HG02981 (cell line): Measurements from ENCODE around the gene ST6GAL1.
"Not testable (repeated sequence)": the region's sequence is repeated elsewhere in the genome, so short reads cannot be mapped to it uniquely, and the experiment has no call there.

ENCODE experiments used
- ATAC-seq: cut with Tn5 transposase; IDR thresholded peaks from one replicate; pipeline ENCODE4 v1.9.1; 2021; ENCODE audit warnings: mild to moderate bottlenecking, moderate library complexity; ENCODE audit not compliant: unreplicated experiment

Gene ST6GAL1

GRCh38 chr3:186966406-186966805 is 36.1 kb downstream of the ST6GAL1 start:
- no peak for ATAC-seq

GRCh38 chr3:186967236-186967635 is 36.9 kb downstream of the ST6GAL1 start:
- ATAC-seq, result not testable (repeated sequence)

GRCh38 chr3:186967686-186968085 is 37.4 kb downstream of the ST6GAL1 start:
- ATAC-seq, result no peak

GRCh38 chr3:186969607-186970006 is 39.3 kb downstream of the ST6GAL1 start:
- ATAC-seq, result no peak

GRCh38 chr3:186971106-186971505 is 40.8 kb downstream of the ST6GAL1 start:
- not testable (repeated sequence) for ATAC-seq

GRCh38 chr3:186971578-186971977 is 41.3 kb downstream of the ST6GAL1 start:
- ATAC-seq, result no peak

GRCh38 chr3:186973702-186974101 is 43.4 kb downstream of the ST6GAL1 start:
- no peak for ATAC-seq

DNA sequence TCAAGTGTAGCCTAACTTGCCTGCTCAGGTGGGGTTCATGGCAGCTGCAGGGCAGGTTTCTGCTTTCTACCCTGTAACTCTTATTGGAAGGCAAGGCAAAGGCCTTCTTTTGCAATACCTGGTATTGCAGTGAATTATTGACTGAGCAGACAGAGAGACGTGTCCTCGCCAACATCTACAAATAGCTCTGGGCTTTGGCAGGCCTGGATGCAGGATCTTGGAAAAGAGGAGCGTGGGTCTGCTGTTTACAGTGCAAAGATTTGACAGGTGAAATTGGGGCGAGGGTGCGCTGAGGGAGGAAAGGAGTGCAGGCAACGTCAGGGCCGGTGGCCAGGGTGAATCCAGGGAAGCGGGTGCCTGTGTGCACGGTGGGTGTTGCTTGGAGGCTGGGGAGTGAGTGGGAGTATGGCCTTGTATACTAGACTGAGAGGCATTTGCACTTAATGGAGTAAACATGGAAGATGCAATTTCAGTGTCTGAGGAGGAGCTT is 44.5 kb downstream of the ST6GAL1 start:
- no peak for ATAC-seq

DNA sequence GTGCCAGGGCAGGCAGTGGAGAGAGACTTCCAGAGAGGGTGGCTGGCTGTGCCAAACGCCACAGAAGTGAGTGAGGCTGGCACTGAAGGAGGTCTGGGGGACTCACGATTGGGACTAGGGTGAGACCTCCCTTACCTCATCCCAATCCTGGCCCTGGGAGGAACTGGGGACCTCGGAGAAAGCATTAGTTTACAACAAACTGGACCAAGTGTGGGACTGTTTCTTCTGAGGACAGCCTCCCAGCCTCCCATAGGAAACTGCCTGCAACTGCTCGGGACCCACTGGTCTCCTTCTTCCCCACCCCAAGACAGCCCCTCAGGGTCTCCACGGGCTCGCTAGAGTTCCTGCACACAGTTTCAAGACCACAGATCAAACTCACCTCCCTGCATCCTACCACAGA is 45.4 kb downstream of the ST6GAL1 start:
- no peak for ATAC-seq

DNA sequence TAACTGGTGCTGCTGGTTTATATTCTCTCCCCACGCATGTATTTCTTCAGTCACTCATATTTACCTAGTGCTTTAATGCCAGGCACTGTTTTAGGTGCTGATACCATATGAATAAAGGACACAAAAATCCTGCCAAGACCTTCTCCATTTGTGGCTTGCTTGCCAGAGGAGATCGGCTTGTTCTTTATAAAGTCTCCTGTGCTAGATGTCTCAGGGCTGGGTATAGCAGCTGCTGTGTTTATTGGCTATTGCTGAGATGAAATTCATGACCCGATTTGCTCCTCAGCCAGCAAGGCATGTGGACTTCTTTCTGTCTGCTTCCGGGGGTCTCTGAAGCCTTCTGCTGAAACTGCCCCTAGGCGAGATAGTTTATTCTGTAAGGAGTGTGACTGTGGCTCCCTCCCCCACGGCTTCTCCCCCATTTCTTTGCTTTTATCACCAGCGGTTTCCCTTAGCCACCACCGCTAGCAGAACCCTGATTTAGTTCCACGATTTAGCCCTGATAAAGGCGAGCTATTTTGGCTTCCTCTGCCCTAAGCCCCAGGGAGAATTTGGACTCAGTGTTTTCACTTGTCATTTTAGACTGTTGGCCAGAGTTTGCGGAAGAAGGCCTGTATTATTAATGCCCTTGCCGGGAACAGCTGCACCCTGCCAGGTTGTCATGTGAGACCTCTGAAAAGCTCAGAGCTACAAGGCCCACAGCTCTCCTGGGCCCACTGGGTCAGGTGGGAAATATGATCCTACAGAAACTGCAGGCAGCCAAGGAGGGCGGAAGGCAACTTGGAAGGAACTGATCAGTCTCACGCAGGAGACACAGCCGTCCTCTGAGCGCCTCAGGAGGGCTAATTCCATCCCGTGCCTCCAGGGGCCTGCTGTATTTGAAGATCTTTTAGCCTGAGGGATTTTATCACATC is 46.8 kb downstream of the ST6GAL1 start:
- no peak for ATAC-seq

DNA sequence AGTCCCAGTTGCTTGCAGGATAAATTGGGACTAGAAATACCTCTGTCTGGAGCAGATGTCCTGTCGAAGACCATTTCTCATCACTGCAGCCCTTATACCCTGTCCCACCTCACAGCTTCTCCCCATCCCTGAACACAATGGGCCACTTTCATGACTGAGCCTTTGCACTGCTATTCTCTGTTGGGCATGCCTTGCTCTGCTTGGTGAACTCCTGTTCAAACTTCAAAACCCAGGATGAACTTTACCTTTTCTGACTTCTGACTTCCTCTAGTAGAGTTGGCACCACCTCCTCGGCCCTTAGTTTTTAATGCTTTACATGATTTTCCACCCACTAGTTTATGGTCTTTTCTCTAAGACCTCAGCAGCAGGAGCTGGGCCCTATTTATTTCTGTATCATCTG is 48.4 kb downstream of the ST6GAL1 start:
- no peak for ATAC-seq

GRCh38 chr3:186979852-186980251 is 49.5 kb downstream of the ST6GAL1 start:
- no peak for ATAC-seq

GRCh38 chr3:186980989-186981388 is 50.7 kb downstream of the ST6GAL1 start:
- ATAC-seq, result no peak

DNA sequence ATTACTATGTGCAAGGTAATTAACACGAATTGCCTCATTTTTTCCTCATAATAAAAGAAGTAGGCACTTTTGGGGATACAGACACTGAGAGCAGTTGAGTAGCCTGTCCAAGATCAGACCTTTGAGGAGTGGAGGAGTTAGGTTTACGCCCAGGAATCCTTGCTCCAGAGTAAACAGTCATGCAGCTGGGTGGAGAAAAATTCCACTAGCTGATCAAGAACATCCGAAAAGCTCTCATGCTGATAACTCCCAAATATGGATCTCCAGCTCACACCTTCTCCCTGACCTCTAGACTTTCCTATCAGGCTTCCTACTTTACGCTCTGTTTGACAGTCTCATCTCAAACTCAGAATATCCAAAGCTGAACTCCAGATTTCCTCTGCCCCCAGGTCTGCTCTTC is 53.3 kb downstream of the ST6GAL1 start:
- ATAC-seq, result no peak

DNA sequence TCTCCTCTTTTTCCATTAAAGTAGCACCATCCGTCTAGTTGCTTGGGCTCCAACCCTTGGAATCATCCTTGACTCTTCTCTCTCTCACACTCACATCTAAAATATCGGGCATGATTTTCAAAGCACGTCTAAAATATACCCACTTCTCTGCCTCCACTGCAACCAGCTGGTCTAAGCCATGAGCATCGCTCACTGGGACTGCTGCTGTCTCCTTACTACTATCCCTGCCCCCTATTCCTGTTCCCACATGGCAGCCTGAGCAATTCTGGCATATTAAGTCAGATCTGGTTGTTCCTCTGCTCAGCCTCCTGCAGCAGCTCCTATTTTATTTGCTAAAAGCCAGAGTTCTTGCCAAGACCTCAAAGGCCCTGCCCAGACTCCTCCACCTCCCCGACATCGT is 53.7 kb downstream of the ST6GAL1 start:
- ATAC-seq, result no peak

DNA sequence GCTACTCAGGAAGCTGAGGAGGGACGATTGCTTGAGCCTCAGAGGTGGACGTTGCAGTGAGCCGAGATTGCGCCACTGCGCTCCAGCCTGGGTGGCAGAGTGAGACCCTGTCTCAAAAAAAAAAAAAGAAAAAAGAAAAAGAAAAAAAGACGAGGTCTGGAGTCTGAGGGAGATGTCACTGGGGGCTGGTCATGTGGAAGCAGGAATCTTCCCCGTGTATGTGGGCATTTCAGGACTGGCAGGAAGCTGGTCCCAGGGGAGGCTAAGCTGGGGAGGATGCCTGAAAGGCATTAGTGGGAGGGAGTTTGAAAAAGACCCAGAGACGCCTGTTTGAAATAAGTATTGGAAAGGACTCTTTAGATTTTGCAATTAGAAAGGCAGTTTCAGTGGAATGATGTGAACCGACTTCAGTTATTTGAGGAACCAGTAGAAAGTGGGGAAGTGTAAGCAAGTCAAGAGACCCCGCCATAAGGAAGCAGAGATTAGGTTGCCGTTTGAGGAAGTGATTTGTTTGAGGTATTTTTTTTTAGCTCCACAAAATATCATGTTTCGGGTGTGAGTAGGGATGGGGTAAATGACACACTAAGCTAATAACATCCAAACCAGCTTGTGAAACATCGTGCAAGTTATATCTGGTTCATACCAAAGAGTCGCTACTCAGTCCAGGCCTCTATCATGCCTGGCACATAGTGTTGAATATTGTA is 55.5 kb downstream of the ST6GAL1 start:
- ATAC-seq, result peak; percentile 48

GRCh38 chr3:186986406-186986805 is 56.1 kb downstream of the ST6GAL1 start:
- peak; percentile 7 for ATAC-seq

- no peak for ATAC-seq
Measured at GRCh38 chr3:186986816-186987215, 56.5 kb downstream of the ST6GAL1 start.

DNA sequence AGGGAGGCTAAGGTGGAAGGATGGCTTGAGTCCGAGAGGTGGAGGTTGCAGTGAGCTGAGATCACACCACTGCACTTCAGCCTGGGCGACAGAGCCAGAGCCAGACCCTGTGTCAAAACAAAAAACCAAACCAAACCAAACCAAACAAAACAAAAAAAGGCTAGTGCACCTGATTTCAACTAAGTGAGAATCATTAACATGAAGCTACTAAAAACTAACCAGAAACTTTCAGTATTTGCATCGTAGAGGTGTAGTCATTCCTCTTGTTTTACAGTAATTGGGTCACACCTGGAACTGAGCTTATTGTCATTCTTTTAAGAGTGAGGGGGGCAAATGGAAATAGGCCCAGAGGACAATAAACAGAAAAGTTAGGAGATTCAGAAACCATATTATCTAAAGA is 58.5 kb downstream of the ST6GAL1 start:
- ATAC-seq, result peak; percentile 80

- no peak for ATAC-seq
Measured at GRCh38 chr3:186989429-186989828, 59.1 kb downstream of the ST6GAL1 start.

DNA sequence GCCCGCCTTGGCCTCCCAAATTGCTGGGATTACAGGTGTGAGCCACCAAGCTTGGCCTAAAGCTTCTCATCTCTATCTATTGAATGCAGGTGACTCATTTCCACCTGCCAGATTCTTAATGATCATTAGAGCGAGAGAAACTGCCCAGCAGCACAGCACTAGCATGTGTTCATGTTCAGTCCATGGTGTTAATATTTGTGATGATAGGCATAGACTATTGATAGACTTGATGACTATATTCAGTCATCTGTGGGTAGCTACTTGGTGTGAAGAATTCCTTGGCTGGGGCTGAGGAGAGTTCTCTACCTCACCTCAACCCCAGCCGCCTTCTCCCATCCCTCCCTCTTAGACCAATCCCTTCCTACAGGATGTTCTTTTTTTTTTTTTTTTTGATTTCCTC is 60.0 kb downstream of the ST6GAL1 start:
- ATAC-seq, result no peak

- ATAC-seq, result no peak
Measured at GRCh38 chr3:186990878-186991308, 60.6 kb downstream of the ST6GAL1 start.
